ENCODE results near the gene CATSPER4. TPM values are rescaled to one million over a fixed set of nuclear protein-coding genes. Genes with fewer than 3 reads are reported as not detected.
A peak's percentile ranks its signal among the peaks of the same experiment; 100 is the strongest.

CATSPER4 gene
- 1.7 TPM for total RNA-seq (ENCODE audit: insufficient read depth, low replicate concordance)

DNA sequence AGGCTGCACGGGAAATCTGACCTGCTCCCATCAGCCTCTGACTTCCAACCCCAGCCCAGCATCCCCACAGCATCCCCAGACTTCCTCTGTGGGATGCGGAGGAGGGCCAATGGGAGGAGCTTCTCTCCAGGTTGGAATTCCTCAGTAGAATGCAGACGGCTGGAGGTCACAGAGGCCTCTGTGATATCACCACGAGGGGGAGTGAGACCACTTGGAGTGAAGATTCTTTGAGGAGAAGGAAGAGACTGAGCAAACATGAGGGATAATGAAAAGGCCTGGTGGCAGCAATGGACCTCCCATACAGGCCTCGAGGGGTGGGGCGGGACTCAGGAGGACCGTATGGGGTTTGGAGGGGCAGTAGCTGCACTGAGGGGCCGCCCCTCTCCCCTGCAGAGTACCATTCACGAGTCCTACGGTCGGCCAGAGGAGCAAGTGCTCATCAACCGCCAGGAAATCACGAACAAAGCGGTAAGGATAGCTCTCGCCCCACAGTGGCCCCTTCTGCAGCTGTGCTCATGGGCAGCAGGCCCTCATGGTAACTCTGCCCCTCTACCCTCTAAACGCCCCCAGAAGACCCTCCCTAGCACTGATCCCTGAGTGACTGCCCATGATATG, at the start of gene CATSPER4:
Gene CATSPER4 (plus strand): TSS at position 230 of the 615 bp plus-strand sequence. CDS start 26 bp downstream, at position 256.
- DNase-seq (ENCODE audit: low spot score): peak; percentile 41

GRCh38 chr1:26142159-26142558, 48.2 kb upstream of the CATSPER4 start:
- DNase-seq (ENCODE audit: low spot score): no peak

GRCh38 chr1:26145041-26145959, 45.1 kb upstream of the CATSPER4 start:
- DNase-seq (ENCODE audit: low spot score): peak; percentile 84

- DNase-seq (ENCODE audit: low spot score): no peak
Observed at GRCh38 chr1:26145960-26146294, 44.5 kb upstream of the CATSPER4 start.

- no peak for DNase-seq (ENCODE audit: low spot score)
Observed at GRCh38 chr1:26148887-26149286, 41.5 kb upstream of the CATSPER4 start.

- DNase-seq (ENCODE audit: low spot score): no peak
Observed at GRCh38 chr1:26153966-26154532, 36.4 kb upstream of the CATSPER4 start.

DNA sequence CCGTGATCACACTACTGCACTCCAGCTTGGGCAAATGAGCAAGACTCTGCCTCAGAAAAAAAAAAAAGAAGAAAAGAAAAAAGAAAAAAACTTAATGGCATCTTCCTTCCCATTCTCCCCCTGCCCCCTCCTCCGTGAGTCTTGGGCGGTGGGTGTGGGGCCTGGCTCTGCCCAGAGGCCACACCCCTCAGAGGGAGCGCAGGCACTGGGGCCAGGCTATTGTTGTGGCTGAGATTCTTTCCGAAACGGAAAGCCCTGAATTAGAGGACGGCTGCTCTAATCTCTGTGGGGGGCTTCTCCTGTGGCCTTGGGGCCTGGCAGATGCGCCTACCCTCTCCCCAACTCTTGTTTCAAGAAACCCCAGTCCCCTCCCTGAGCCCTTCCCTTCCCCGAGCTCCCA, 35.7 kb upstream of the CATSPER4 start:
- DNase-seq (ENCODE audit: low spot score): no peak

GRCh38 chr1:26155370-26156284, 34.8 kb upstream of the CATSPER4 start:
- no peak for DNase-seq (ENCODE audit: low spot score)

DNA sequence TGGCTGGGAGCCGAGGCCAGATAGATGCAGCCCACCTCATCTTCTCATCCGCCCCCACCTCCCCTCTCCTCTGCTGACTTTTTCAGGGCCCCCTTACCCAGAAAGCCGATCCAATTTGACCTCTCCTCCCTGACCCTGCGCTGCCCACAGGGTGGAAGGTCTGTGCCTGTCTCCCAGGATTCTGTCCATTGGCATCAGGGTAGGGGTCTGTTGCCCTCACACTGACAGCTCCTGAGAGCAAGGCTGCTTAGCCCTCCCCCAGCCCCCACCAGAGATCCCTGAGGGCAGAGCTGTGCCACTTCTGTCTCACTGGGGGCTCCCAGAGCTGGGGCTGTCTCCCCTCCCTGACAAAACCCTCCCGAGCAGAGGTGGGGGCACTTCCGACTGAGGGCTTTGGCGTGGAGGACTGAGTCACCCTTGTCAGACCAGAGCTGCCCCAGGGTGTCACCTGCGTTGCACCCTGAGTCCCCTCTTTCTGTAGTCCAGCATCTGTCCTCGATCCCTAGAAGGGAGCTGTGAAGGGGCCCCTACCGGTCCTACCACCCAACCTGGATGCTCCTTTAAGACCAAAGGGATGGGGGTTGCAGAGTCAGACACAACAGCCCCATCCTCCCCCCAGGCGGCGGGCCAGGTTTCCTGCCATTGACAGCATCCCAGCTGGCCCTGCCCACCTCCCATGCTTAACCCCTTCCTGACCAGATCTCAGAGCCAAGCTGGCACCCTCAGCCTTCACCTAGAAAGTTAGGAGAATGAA, 33.9 kb upstream of the CATSPER4 start:
- DNase-seq (ENCODE audit: low spot score): no peak

- DNase-seq (ENCODE audit: low spot score): no peak
Observed at GRCh38 chr1:26158271-26158907, 32.0 kb upstream of the CATSPER4 start.

GRCh38 chr1:26158908-26159742, 31.3 kb upstream of the CATSPER4 start, which contains the start of gene FAM110D:
TSS of gene FAM110D (plus strand) at chr1:26159079. CDS start at chr1:26161292, 2,213 bp downstream.
- no peak for DNase-seq (ENCODE audit: low spot score)

DNA sequence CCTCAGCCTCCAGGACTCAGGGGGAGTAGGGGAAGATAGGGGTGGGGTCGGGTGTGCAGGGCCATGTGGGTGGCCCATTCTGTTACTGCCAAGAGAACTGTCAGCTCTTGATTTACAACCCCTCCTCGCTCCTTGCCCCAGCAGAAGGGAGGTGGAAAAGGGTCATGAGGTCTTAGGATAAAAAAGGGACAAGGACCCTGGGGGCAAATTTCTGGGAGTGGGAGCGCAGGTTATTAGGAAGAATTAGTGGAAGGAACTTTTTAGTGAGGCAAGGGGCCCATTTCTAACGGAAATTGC, 30.7 kb upstream of the CATSPER4 start:
- no peak for DNase-seq (ENCODE audit: low spot score)

DNA sequence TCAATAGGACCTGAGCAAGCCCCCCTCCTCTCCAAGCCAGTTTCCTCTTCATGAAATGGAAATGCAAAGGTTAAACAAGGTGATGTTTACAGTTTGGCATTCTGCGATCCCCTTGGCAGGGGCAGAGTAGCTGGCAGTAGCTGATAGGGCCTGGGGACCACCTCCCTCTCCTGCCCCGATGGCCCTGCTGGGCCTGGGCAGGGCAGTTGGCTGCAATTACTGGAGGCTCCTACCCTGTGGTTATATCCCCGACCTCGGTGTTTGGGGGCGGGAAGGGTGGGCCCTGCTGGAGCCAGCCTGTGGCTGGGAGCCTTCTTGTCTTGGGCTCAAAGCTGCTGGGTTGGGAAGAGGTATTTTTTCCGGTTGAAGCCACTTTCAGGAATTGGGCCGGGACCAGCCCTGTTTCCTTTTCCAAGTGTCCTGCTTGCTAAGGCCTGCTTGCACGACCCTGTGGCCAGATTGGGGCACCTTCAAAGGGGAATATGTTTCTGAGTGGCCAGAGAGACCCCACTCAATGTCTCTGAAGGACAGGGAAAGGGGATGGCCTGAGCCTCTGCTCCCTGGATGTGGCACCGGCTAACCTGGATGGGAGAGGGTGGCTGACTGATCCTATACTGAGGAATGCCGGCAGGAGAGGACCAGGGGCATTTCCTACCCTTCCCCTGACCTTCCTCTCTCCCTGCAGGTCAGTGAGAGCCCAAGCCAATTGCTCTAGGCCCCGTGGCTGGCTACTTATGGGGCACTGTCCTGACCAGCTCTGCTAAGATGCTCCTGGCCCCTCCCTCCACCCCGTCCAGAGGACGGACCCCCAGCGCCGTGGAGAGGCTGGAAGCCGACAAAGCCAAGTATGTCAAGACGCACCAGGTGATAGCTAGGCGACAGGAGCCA, 29.6 kb upstream of the CATSPER4 start:
- DNase-seq (ENCODE audit: low spot score): no peak

DNA sequence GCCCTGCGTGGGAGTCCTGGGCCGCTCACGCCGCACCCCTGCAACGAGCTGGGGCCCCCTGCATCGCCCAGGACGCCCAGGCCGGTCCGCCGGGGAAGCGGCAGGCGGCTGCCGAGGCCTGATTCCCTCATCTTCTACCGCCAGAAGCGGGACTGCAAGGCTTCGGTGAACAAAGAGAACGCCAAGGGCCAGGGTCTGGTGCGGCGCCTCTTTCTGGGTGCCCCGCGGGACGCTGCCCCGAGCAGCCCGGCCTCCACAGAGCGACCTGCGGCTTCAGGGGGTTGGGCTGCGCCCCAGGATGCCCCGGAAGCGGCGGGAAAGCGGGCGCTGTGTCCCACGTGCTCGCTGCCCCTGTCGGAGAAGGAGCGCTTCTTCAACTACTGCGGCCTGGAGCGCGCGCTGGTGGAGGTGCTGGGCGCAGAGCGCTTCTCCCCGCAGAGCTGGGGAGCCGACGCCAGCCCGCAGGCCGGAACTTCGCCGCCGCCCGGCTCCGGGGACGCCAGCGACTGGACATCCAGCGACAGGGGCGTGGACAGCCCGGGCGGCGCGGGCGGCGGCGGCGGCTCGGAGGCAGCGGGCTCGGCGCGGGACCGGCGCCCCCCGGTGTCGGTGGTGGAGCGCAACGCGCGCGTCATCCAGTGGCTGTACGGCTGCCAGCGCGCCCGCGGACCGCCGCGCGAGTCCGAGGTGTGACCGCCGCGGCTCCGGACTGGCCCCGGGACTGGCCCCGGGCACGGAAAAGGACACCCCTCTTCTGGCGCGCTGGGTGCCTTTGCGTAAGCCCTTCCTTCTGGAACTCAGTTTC, 28.8 kb upstream of the CATSPER4 start:
- peak; percentile 38 for DNase-seq (ENCODE audit: low spot score)

DNA sequence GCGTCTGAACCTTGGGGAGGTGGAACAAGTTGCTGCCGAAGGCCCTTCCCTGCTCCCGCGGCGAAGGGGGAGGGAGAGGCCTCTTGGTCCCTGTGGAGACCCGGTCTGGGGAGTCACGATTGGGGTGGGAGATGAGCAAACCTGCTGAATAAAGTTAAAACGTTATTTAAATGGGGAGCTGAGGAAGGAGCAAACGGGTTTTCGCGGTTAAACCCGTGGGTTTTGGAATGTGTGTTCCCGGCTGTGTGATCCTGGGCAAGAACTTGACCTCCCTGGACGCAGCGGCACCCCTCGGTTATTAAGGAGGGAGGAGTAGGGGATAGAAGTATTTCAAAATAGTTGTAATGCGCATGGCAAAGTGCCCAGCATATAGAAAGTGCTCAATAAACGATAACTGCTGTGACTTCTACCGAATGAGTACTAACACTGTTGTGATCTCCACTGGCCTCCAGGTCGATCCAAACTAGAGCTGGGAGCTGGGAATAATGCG, 28.1 kb upstream of the CATSPER4 start:
- no peak for DNase-seq (ENCODE audit: low spot score)

DNA sequence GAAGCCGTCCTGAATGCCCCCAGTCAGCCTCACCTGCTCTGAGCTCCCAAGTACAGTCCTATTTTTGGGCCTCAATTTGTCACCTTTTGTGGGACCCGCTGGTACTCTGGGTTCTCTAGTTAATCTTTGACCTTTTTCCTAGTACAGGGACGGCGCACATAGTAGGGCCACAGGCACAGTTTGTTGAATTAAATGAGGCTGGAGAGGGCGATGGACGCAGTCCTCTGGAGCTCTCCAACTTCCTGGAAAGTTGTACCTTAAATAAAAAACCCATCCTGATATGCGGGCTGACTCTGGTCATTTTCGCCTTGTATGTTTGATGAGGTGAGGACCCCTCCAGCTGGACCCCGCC, 26.7 kb upstream of the CATSPER4 start:
- no peak for DNase-seq (ENCODE audit: low spot score)

- no peak for DNase-seq (ENCODE audit: low spot score)
Observed at GRCh38 chr1:26164036-26164860, 26.2 kb upstream of the CATSPER4 start.
